KG1 (cell line): ENCODE data around the gene SPP1.
"Not testable (repeated sequence)": the region's sequence is repeated elsewhere in the genome, so short reads cannot be mapped to it uniquely, and the experiment has no call there.

Source experiments
- DNase-seq: peaks from one replicate; lab custom pipeline; 2025; lab: John Stamatoyannopoulos, UW

Gene SPP1

DNA sequence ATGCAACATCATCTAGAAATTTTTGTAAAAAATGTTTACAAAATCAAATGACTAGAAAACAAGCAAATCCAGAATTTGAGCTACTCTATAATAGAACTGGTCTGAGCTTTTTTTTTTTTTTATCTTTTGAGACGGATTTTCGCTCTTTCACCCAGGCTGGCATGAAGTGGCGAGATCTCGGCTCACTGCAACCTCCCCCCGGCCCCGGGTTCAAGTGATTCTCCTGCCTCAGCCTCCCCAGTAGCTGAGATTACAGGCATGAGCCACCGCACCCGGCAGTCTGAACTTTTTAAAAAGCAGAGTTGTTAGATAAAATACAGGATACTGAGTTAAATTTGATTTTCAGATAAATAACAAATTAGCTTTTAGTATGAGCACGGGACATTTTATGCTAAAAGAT lies 11.0 kb downstream of the SPP1 start:
- DNase-seq = no peak

GRCh38 chr4:87989765-87990164 lies 14.3 kb downstream of the SPP1 start:
- DNase-seq = no peak

DNA sequence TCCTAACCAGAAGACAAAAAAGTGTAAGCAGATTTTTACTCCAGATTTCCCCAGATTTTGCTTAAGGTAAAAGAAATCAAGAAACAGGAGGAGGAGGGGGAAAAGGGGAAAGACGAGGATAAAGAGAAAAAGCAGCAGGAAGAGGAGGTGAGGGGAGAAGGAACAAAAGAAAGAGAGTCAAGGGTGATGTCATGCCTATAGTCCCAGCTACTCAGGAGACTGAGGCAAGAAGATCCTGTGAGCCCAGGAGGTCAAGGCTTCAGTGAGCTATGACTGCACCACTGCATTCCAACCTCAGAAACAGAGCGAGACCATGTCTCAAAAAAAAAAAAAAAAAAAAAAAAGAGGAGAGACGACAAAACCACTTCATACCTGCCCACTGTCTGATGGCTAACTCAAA lies 19.9 kb downstream of the SPP1 start:
- DNase-seq = no peak

GRCh38 chr4:87999191-87999691 lies 23.7 kb downstream of the SPP1 start:
- not testable (repeated sequence) for DNase-seq

- DNase-seq = no peak
Observed at GRCh38 chr4:88001871-88002270, 26.4 kb downstream of the SPP1 start.

DNA sequence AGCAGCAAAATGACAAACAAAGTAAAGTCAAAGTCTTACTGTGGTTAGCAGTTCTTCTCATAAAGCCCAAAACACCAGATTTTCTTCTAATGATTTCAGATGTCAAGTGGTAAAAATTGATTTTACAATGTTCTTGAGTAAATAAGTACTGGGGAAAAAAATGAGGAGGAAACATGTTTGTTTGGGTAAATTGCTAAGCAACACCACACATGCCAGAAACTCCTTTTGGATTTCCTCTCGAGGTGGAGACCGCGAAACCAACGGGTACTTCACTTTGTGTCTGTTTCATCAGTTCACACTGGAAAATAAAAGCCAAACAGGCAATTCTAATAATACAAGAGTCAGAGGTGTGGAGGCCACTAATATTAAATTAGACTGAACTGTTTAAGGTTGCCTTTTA lies 27.3 kb downstream of the SPP1 start:
- DNase-seq = no peak

DNA sequence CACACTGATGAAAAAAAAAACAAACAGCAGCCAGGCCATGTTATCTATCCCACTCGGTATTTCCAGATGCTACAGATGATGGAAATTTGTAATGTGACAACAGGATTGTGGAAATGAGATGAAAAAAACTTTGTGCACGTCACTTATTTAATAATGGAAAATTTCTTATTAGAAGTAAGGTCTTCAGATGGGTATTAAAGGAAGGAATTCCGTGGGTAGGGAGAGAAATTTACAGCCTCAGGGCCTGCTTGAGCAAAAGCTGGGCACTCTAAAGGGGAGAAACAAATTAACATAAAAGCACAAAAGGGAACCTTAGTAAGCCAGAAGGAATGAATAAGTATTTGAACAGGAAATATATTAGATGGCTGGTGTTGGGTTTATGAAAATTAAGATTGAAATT lies 27.7 kb downstream of the SPP1 start:
- no peak for DNase-seq

GRCh38 chr4:88005076-88005475 lies 29.6 kb downstream of the SPP1 start:
- DNase-seq = no peak

DNA sequence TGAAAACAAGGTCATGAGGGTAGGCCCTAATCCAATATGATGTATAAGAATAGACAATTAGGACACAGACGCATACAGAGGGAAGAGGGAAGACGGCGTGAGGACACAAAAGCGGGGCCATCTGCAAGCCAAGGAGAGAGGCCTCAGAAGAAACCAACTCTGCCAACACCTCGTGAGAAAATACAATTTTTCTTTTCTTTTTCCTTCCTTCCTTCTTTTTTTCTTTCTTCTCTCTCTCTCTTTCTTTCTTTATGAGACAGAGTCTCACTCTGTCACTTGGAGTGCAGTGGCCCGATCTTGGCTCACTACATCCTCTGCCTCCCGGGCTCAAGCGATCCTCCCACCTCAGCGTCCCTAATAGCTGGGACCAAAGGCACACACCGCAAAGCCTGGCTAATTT lies 30.4 kb downstream of the SPP1 start:
- DNase-seq = no peak

DNA sequence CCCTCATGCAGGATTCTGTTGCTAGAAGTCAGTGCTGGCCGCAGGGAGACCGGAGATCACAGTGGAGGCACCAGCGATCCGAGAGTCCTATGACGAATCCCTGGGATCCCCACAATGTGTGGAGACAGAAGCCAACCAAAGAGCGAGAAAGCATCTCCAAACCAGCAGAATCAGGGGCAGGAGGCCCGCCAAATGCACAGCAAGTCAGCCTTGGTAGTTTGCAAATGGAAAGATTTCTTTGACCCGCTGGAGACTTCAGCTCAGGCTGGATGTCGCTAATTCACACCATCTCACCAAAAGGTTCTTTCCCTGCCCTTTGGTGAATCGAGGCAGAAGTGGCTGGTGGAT lies 31.4 kb downstream of the SPP1 start:
- no peak for DNase-seq

GRCh38 chr4:88007304-88008121 lies 32.0 kb downstream of the SPP1 start, which contains the start of gene PKD2:
Gene PKD2, plus strand, starts transcription at chr4:88007635. Its CDS starts 99 bp downstream, at chr4:88007734.
- DNase-seq = no peak

- no peak for DNase-seq
Observed at GRCh38 chr4:88008122-88008742, 32.7 kb downstream of the SPP1 start.

DNA sequence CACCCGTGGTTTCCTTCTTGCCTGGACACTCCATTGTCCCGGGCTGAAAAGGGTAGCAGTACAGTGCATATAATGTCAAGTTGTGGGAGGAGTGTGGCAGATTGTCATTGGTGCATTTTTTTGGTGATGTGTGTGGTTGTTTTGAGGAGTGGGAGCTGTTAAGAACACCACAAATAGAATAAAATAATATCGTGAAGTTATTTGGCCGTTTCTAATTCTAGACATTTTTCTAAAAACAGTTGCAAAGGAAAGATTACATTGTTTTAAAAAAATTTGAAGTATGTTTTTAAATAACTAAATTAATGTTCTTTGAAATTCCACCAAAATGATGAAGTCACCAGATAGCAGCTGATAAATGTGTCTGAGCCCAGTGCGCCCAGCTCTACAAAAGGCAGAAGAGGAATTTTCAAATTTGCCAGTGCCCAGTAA lies 33.2 kb downstream of the SPP1 start:
- no peak for DNase-seq

- no peak for DNase-seq
Observed at GRCh38 chr4:88009871-88010270, 34.4 kb downstream of the SPP1 start.

DNA sequence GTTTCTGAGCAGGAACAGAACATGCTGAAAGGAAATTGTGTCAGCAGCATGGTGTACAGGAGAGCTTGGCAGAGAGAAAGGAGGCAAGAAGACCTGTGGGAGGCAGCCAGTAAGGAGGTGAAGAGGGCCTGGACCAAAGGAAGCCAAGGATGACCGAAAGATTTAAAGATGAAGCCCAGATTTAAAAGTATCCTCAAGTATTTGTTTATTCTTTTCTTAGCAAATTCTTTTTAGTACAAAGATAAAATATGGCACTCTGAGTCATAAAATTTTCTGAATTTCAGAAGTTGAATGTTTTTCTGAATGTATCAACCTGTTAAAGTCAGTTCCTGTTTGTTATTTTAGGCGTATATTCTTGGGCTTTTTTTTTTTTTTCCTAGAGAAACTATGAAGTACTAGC lies 35.5 kb downstream of the SPP1 start:
- DNase-seq = no peak

GRCh38 chr4:88012647-88013046 lies 37.1 kb downstream of the SPP1 start:
- DNase-seq = peak; percentile 45

GRCh38 chr4:88014386-88014905 lies 38.9 kb downstream of the SPP1 start:
- no peak for DNase-seq

GRCh38 chr4:88015659-88016295 lies 40.3 kb downstream of the SPP1 start:
- DNase-seq = no peak

DNA sequence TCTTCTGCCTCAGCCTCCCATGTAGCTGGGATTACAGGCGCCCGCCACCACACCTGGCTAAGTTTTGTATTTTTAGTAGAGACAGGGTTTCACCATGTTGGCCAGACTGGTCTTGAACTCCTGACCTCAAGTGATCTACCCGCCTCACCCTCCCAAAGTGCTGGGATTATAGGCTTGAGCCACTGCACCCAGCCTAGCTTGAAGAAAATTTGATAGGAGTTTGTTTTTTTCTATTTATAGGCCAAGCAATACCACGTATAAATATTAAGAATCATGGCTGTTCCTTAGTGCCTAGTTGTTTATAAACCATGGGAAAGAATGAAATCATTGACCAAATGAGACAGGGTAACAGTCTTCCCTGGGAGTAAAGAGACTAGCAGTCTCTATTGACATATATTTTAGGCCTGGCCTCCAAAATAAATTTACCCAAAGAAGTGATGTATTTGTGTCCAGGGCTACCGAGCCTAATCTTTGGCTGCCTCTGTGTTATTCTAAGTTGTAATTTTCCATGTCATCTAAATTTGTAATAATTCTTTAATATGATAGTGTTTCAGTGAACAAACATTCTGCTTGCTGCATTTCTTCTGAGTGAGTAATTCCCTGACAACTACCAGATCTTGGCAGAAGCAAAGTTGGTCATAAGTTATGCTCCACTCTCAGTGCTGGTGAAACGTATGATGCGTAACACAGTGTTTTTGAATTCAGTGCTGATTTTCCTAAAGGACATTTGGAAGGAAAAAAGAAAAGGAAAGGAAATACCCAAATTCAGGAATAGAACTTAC lies 42.2 kb downstream of the SPP1 start:
- DNase-seq = no peak

DNA sequence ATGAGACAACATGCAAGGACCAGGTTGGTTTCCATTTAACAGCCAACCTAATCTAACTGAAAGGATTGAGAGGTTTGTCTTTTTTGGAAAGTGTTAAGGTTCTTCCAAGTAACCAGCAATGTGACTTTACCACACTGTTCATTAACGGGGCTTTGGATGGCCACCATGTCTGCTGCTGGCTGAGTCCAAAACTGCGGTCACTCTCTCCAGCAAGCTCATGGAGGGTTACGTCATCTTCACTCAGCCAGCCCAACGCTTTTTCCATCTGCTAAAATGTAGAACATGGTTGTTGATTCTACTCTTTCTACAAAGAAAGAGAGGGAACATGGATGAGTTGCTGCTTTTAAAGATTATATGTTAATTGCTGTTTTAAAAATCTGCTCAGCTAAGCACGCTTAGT lies 43.0 kb downstream of the SPP1 start:
- DNase-seq = no peak

DNA sequence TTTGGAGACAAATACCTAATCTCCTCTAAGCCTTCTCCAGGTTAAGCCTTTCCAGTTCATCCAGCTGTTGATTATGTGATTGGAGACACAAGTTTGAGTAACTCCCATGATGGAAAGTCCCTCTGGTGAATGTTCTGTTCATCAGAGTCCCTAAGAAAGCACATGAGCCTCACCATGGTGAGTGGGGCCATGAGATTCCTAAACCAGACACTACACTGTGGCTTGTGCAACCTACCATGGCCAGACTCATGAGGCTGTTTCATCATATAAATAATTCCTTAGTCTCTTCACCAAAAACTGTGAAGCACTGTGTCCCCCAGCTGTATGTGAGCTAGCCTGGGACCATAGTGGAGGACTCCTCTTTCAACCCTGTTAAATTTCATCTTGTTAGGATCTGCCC lies 46.3 kb downstream of the SPP1 start:
- DNase-seq = no peak

DNA sequence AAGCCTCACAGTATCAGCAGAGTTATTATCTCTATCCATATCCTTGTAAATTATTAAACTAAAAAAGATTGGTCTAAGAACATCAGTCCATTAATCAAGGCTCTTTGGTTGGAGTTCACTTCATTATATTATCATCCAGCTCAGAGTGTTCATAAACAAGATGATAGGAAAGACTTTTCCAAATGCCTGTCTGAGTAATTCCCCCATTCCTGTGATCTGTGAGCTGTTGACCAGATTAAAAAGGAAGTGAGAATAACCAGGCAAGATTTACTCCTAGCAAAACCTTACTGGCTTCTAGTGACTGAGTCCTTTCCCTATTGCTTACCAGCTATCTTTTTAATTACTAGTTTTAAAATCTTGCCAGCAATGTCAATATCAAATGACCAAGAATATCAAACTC lies 46.8 kb downstream of the SPP1 start:
- no peak for DNase-seq
